Measurements from ENCODE around the gene CKS2.

DNA sequence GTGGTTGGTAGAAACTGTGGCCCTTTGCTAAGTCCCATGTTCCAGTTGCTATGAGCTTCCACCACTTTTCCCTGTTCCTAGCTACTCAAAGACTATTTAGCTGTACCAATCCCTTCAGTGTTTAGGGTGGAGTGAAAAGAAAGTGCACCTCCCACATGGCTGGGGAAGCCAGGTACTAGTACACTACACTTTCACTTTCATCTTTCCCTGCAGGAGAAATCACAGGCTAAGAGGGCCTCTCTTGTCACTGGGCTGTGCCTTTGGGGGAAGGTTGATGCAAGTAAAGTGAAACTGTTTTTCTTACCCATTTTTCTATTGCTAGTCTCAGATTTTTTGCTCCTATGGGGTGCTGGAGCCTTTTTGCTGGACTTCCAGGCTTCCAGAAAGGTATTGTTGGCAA is 33.5 kb upstream of the CKS2 start:
- TF ChIP-seq CTCF (IDR thresholded peaks at IDR 0.05) (no peak), EP300 (IDR thresholded peaks at IDR 0.05; ENCODE audit: low read depth) (no peak), POLR2AphosphoS5 (IDR thresholded peaks at IDR 0.05) (no peak), POLR2A (IDR thresholded peaks at IDR 0.05) (no peak)
